Measurements from ENCODE around the gene MYO1D. TPM values are rescaled to one million over a fixed set of nuclear protein-coding genes. Genes with fewer than 3 reads are reported as not detected.

Gene MYO1D
- total and polyA plus RNA-seq, 9 donors: 20.9 to 62.2 (median 53.8) TPM

- 78 to 92% (median 90%) methylated on average over 4 of the region's 4 CpGs for WGBS, 3 donors
- Histone ChIP-seq H3K36me3 (no peaks in the 10 kb centered on the region), H3K4me3 (no peak overlapping the region), H3K27ac (no peak overlapping the region), H3K27me3 (no peaks in the 10 kb centered on the region), H3K4me1 (ENCODE audit: insufficient read depth) (no peaks in the 10 kb centered on the region), H3K9me3 (no peaks in the 10 kb centered on the region)
- intact Hi-C loops (cut with DNase I): no loop called here
- TF ChIP-seq POLR2A (IDR thresholded peaks at IDR 0.05): no peak
- no peak for TF ChIP-seq EP300 (IDR thresholded peaks at IDR 0.05)
- TF ChIP-seq, protein P1, sequence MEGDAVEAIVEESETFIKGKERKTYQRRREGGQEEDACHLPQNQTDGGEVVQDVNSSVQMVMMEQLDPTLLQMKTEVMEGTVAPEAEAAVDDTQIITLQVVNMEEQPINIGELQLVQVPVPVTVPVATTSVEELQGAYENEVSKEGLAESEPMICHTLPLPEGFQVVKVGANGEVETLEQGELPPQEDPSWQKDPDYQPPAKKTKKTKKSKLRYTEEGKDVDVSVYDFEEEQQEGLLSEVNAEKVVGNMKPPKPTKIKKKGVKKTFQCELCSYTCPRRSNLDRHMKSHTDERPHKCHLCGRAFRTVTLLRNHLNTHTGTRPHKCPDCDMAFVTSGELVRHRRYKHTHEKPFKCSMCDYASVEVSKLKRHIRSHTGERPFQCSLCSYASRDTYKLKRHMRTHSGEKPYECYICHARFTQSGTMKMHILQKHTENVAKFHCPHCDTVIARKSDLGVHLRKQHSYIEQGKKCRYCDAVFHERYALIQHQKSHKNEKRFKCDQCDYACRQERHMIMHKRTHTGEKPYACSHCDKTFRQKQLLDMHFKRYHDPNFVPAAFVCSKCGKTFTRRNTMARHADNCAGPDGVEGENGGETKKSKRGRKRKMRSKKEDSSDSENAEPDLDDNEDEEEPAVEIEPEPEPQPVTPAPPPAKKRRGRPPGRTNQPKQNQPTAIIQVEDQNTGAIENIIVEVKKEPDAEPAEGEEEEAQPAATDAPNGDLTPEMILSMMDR (IDR thresholded peaks at IDR 0.05): no peak
- no peak for DNase-seq
Observed at GRCh38 chr17:32590974-32591373, 285.9 kb downstream of the MYO1D start.

DNA sequence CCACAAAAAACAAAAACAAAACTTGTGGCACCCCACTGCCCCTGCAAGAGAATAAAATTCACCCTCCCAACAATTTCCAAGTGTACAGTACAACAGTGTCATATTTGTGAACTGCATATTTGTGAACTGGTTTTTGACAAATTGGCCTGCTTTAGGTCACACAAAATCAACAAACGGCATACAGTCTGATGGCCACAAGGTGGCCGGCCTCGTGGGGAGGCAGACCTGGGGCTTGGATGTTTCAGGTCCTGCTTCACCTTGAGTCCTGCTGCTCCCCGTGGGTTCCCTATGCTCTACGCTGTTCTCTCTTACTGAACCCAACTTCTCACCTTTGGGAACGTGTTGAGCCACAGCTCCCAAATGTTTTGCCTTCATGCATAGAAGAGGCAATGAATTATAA, 287.9 kb downstream of the MYO1D start:
- H3K4me1 ChIP-seq (ENCODE audit: insufficient read depth): no peaks in the 10 kb centered on the region
- no peak overlapping the region for H3K27ac ChIP-seq
- DNase-seq: no peak
- 80 to 87% (median 83%) methylated on average over 6 of the region's 6 CpGs for WGBS, 3 donors
- TF ChIP-seq EP300 (IDR thresholded peaks at IDR 0.05) (no peak), POLR2A (IDR thresholded peaks at IDR 0.05) (no peak)
- TF ChIP-seq, protein P1 (IDR thresholded peaks at IDR 0.05): no peak
- intact Hi-C loops (cut with DNase I): no loop called here
- H3K36me3 ChIP-seq: no peaks in the 10 kb centered on the region
- no peak overlapping the region for H3K4me3 ChIP-seq
- no peaks in the 10 kb centered on the region for H3K9me3 ChIP-seq
- H3K27me3 ChIP-seq: no peaks in the 10 kb centered on the region

- intact Hi-C loops (cut with DNase I): no loop called here
- 38 to 47% (median 39%) methylated on average over 3 of the region's 3 CpGs for WGBS, 3 donors
- no peak for DNase-seq
- no peaks in the 10 kb centered on the region for H3K27me3 ChIP-seq
- TF ChIP-seq, protein P1 (IDR thresholded peaks at IDR 0.05): no peak
- no peak for TF ChIP-seq POLR2A (IDR thresholded peaks at IDR 0.05)
- no peak for TF ChIP-seq EP300 (IDR thresholded peaks at IDR 0.05)
- no peaks in the 10 kb centered on the region for H3K4me1 ChIP-seq (ENCODE audit: insufficient read depth)
- no peak overlapping the region for H3K27ac ChIP-seq
- H3K9me3 ChIP-seq: no peaks in the 10 kb centered on the region
- H3K4me3 ChIP-seq: no peak overlapping the region
- no peaks in the 10 kb centered on the region for H3K36me3 ChIP-seq
Observed at GRCh38 chr17:32588135-32588534, 288.8 kb downstream of the MYO1D start.

- H3K36me3 ChIP-seq: no peaks in the 10 kb centered on the region
- H3K4me1 ChIP-seq (ENCODE audit: insufficient read depth): no peaks in the 10 kb centered on the region
- H3K27me3 ChIP-seq: no peaks in the 10 kb centered on the region
- H3K9me3 ChIP-seq: no peaks in the 10 kb centered on the region
- no peak for DNase-seq
- intact Hi-C loops (cut with DNase I): no loop called here
- TF ChIP-seq, protein P1 (IDR thresholded peaks at IDR 0.05): no peak
- TF ChIP-seq POLR2A (IDR thresholded peaks at IDR 0.05) (no peak), EP300 (IDR thresholded peaks at IDR 0.05) (no peak)
- no peak overlapping the region for H3K27ac ChIP-seq
- 88 to 89% (median 89%) methylated on average over 2 of the region's 2 CpGs for WGBS, 3 donors
- H3K4me3 ChIP-seq: no peak overlapping the region
Observed at GRCh38 chr17:32586666-32587065, 290.3 kb downstream of the MYO1D start.
